Keratinocyte (primary cell): ENCODE measurements around the gene RCVRN. TPM values are rescaled to one million over a fixed set of nuclear protein-coding genes. Genes with fewer than 3 reads are reported as not detected.

ENCODE experiments used
- DNase-seq: peaks from one replicate; pipeline ENCODE4 v3.0.0-alpha.2; 2011; ENCODE audit warnings: low read depth, missing footprints, low spot score
- FAIRE-seq: peaks from 2 replicates; lab custom pipeline; 2011; peaks lifted over from hg19 to GRCh38; lab: Jason Lieb, UNC
- H2AFZ ChIP-seq: 2 replicates; pipeline ENCODE4 v1.6.0; 2012; ENCODE audit warnings: low read length, control low read depth, inconsistent platforms; ENCODE audit not compliant: control insufficient read depth
- H3K27ac ChIP-seq: 2 replicates; pipeline ENCODE4 v1.5.1; 2011; ENCODE audit warnings: low read length; ENCODE audit not compliant: control insufficient read depth, insufficient read depth
- H3K27me3 ChIP-seq: 3 replicates; pipeline ENCODE4 v1.6.0; 2011; ENCODE audit warnings: low read length; ENCODE audit not compliant: control insufficient read depth, insufficient read depth; ENCODE audit errors: extremely low read depth
- H3K36me3 ChIP-seq, 2 experiments: 2 replicates in 1 of 2; 3 replicates in 1 of 2; pipeline ENCODE4 v1.5.1; 2011; ENCODE audit warnings: low read length in 2 of 2, mild to moderate bottlenecking in 1 of 2; ENCODE audit not compliant: control insufficient read depth in 2 of 2, insufficient read depth in 2 of 2; ENCODE audit errors: extremely low read depth in 1 of 2
- H3K4me1 ChIP-seq: 3 replicates; pipeline ENCODE4 v1.5.1; 2011; ENCODE audit warnings: low read length; ENCODE audit not compliant: control insufficient read depth, insufficient read depth; ENCODE audit errors: extremely low read depth
- H3K4me2 ChIP-seq: 3 replicates; pipeline ENCODE4 v1.6.0; 2011; ENCODE audit warnings: low read depth, low read length; ENCODE audit not compliant: control insufficient read depth, insufficient read depth; ENCODE audit errors: extremely low read depth
- H3K4me3 ChIP-seq, 3 experiments: fragments of 200-600 bp in 1 of 3; sonication (generic) in 1 of 3; 2 replicates in 2 of 3; 3 replicates in 1 of 3; pipeline ENCODE4 v1.5.1; 2011 to 2016; ENCODE audit warnings: low read length in 3 of 3, mild to moderate bottlenecking in 3 of 3, control low read depth in 2 of 3, inconsistent platforms in 1 of 3, low read depth in 1 of 3, mixed read lengths in 1 of 3, mixed run types in 1 of 3, moderate library complexity in 1 of 3; ENCODE audit not compliant: control insufficient read depth in 2 of 3, insufficient read depth in 2 of 3; ENCODE audit errors: extremely low read depth in 1 of 3
- H3K79me2 ChIP-seq: 2 replicates; pipeline ENCODE4 v1.6.0; 2012; ENCODE audit warnings: low read length; ENCODE audit not compliant: control insufficient read depth, insufficient read depth
- H3K9ac ChIP-seq: 3 replicates; pipeline ENCODE4 v1.6.0; 2011; ENCODE audit warnings: low read length; ENCODE audit not compliant: control insufficient read depth, insufficient read depth; ENCODE audit errors: extremely low read depth
- H3K9me1 ChIP-seq: 3 replicates; pipeline ENCODE4 v1.6.0; 2011; ENCODE audit warnings: low read length; ENCODE audit not compliant: control insufficient read depth, insufficient read depth; ENCODE audit errors: extremely low read depth
- H3K9me3 ChIP-seq: 2 replicates; pipeline ENCODE4 v1.5.1; 2012; ENCODE audit warnings: low read depth, low read length; ENCODE audit not compliant: control insufficient read depth
- H4K20me1 ChIP-seq: 3 replicates; pipeline ENCODE4 v1.6.0; 2011; ENCODE audit warnings: low read length; ENCODE audit not compliant: control insufficient read depth, insufficient read depth; ENCODE audit errors: extremely low read depth
- EZH2 ChIP-seq: IDR thresholded peaks from one replicate; pipeline ENCODE4 v1.6.1; 2012; ENCODE audit warnings: inconsistent platforms, mild to moderate bottlenecking, low read length, moderate library complexity
- dilution Hi-C: fragments of 300-500 bp; cut with MboI; formaldehyde crosslinking; loops from one replicate; pipeline ENCODE4 v1.7.0; 2020; ENCODE audit warnings: low sequenced_read_pairs; ENCODE audit not compliant: extremely low pct_ligation_motif_present
- polyA plus RNA-seq, 5 experiments: library from polyadenylated mRNA; depleted of rRNA in 3 of 5; stranded (reverse) in 3 of 5; stranded (forward) in 1 of 5; unstranded in 1 of 5; fragments of >200 nt; gene quantifications; 1 replicate in 1 of 5; 2 replicates in 3 of 5; 3 replicates in 1 of 5; pipeline versions ENCODE4 v1.2.1 to v1.2.3, GENCODE V29; 2011 to 2012; ENCODE audit warnings: missing spikeins in 2 of 5, low read depth in 1 of 5, low replicate concordance in 1 of 5
- TF ChIP-seq, protein P1 (sequence below), 3 experiments: IDR thresholded peaks in 1 of 3; conservative IDR thresholded peaks in 1 of 3; optimal IDR thresholded peaks in 1 of 3; 2 replicates in 2 of 3; 3 replicates in 1 of 3; pipeline versions ENCODE3 to v1.5.1; 2011; ENCODE audit warnings: low read length in 3 of 3, mild to moderate bottlenecking in 3 of 3, moderate library complexity in 2 of 3, control low read depth in 1 of 3, inconsistent platforms in 1 of 3; ENCODE audit not compliant: insufficient read depth in 2 of 3; ENCODE audit errors: extremely low read depth in 1 of 3

The RCVRN gene
- polyA plus RNA-seq, 1 donor (not counting 4 experiments of a cell fraction or from before 2014, with no cell fraction given): not detected

DNA sequence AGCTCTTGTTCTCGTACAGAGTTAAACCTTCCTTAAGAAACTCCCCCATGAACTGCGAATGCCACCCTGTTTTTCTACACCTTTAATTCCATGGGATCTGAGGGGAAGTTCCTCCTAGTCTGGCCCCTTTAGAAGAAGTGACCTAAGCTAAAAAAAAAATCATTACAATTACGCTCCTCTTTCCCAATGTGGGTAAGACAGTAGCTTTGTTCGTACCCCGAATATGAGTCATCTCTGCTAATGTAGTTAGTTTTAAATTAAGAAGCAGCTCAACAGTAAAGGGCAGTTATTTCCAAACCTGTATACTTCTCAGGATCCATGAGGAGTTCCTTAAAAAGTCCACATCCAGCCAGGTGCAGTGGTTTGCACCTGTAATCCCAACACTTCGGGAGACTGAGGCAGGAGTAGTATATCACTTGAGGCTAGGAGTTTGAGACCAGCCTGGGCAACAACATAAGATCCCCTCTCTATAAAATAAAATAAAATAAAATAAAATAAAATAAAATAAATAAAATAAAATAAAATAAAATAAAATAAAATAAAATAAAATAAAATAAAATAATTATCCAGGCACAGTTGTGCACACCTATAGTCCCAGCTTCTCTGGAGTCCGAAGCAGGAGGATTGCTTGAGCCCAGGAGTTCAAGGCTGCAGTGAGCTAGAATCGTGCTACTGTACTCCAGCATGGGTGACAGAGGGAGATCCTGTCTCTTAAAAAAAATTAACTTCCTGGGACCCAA is 26.1 kb downstream of the RCVRN start:
- FAIRE-seq (no peak), DNase-seq (no peak)
- H2AFZ ChIP-seq: no peak overlapping the region
- dilution Hi-C loops: no loop called here
- no peaks in the 10 kb centered on the region for H4K20me1 ChIP-seq
- H3K36me3 ChIP-seq: no peaks in the 10 kb centered on the region
- no peaks in the 10 kb centered on the region for H3K27me3 ChIP-seq
- H3K9ac ChIP-seq: no peak overlapping the region
- no peaks in the 10 kb centered on the region for H3K9me3 ChIP-seq
- H3K79me2 ChIP-seq: no peaks in the 10 kb centered on the region
- no peak overlapping the region for H3K27ac ChIP-seq
- no peak overlapping the region for H3K4me2 ChIP-seq
- TF ChIP-seq, protein P1, sequence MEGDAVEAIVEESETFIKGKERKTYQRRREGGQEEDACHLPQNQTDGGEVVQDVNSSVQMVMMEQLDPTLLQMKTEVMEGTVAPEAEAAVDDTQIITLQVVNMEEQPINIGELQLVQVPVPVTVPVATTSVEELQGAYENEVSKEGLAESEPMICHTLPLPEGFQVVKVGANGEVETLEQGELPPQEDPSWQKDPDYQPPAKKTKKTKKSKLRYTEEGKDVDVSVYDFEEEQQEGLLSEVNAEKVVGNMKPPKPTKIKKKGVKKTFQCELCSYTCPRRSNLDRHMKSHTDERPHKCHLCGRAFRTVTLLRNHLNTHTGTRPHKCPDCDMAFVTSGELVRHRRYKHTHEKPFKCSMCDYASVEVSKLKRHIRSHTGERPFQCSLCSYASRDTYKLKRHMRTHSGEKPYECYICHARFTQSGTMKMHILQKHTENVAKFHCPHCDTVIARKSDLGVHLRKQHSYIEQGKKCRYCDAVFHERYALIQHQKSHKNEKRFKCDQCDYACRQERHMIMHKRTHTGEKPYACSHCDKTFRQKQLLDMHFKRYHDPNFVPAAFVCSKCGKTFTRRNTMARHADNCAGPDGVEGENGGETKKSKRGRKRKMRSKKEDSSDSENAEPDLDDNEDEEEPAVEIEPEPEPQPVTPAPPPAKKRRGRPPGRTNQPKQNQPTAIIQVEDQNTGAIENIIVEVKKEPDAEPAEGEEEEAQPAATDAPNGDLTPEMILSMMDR (optimal IDR thresholded peaks at IDR 0.05 in 1 of 3, IDR thresholded peaks at IDR 0.05 in 1 of 3, conservative IDR thresholded peaks at IDR 0.05 in 1 of 3; ENCODE audit: extremely low read depth in 1 of 3, insufficient read depth in 2 of 3, low read length in 3 of 3): no peak
- no peak for TF ChIP-seq EZH2
- H3K9me1 ChIP-seq: no peaks in the 10 kb centered on the region
- H3K4me1 ChIP-seq: no peaks in the 10 kb centered on the region
- H3K4me3 ChIP-seq: no peak overlapping the region

DNA sequence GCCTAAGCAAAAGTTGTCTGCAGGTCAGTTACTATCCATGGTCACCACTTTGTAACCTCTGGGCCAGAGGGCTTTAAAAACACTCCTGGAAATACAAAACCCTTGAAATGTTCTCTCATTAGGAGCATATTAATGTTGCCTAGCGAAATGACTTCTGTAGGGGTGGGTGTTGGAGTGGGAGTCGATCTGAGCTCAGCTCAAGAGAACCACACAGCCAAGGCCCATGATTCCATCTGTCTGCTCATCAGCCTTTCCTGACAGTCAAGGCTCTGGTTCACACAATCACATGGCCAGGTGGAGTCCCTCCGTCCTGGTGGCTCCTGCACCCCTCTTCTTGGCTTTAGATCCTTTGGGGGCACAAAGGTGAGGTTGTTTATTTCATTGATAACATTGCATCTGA is 26.7 kb downstream of the RCVRN start:
- no peaks in the 10 kb centered on the region for H4K20me1 ChIP-seq
- FAIRE-seq (no peak), DNase-seq (no peak)
- H3K9ac ChIP-seq: no peak overlapping the region
- H3K27ac ChIP-seq: no peak overlapping the region
- no peaks in the 10 kb centered on the region for H3K27me3 ChIP-seq
- H2AFZ ChIP-seq: no peak overlapping the region
- no peak overlapping the region for H3K4me2 ChIP-seq
- no peaks in the 10 kb centered on the region for H3K9me3 ChIP-seq
- no peaks in the 10 kb centered on the region for H3K36me3 ChIP-seq
- H3K79me2 ChIP-seq: no peaks in the 10 kb centered on the region
- no peak for TF ChIP-seq EZH2
- TF ChIP-seq, protein P1 (optimal IDR thresholded peaks at IDR 0.05 in 1 of 3, IDR thresholded peaks at IDR 0.05 in 1 of 3, conservative IDR thresholded peaks at IDR 0.05 in 1 of 3; ENCODE audit: extremely low read depth in 1 of 3, insufficient read depth in 2 of 3, low read length in 3 of 3): no peak
- H3K4me3 ChIP-seq: no peak overlapping the region
- dilution Hi-C loops: no loop called here
- H3K9me1 ChIP-seq: no peaks in the 10 kb centered on the region
- H3K4me1 ChIP-seq: no peaks in the 10 kb centered on the region
